HCT116 (cell line): Measurements from ENCODE around the gene SMIM5. TPM values are rescaled to one million over a fixed set of nuclear protein-coding genes. Genes with fewer than 3 reads are reported as not detected.

ENCODE experiments used
- ATAC-seq: fragments of 200-7000 bp; cut with Tn5 transposase; 2 replicates; pipeline ENCODE4 v1.9.1; 2020; ENCODE audit warnings: mild to moderate bottlenecking, moderate library complexity
- BruUV-seq: library from RNA; stranded (reverse); fragments of 400-500 nt; replicated peaks from 2 replicates; lab custom pipeline; 2021; lab: Mats Ljungman, UMichigan
- CTCF ChIA-PET: fragments of 300-600 bp; sonication (Branson Sonifier 250); formaldehyde crosslinking; loops from one replicate; lab custom pipeline; 2021; ENCODE audit warnings: antibody characterized with exemption; lab: Charles Lee
- POLR2A ChIA-PET: fragments of 300-600, 350-600 bp; sonication (Branson Sonifier 250); formaldehyde crosslinking; loops from one replicate; lab custom pipeline; 2021; ENCODE audit warnings: antibody characterized with exemption; lab: Charles Lee
- RAD21 ChIA-PET, 2 experiments: fragments of 300-600 bp; sonication (Branson Sonifier 250); formaldehyde crosslinking; loops; one replicate each; lab custom pipeline; 2023; ENCODE audit warnings: low total read pairs in 2 of 2; ENCODE audit not compliant: uncharacterized antibody in 2 of 2, unreplicated experiment in 2 of 2, low non-redundant PET in 1 of 2; lab: Charles Lee
- DNase-seq: peaks from one replicate; pipeline ENCODE4 v3.0.0-alpha.2; 2010; ENCODE audit warnings: low read depth, low spot score
- H2AFZ ChIP-seq: fragments of 200-600 bp; shearing (Covaris generic), sonication (generic); 2 replicates; pipeline ENCODE4 v1.6.1; 2017; ENCODE audit warnings: low read depth, mixed run types, mixed read lengths, antibody characterized with exemption, low read length; ENCODE audit not compliant: poor library complexity, severe bottlenecking
- H3K27ac ChIP-seq: 2 replicates; pipeline ENCODE4 v1.5.1; 2012; ENCODE audit warnings: low read depth, low read length
- H3K27me3 ChIP-seq: fragments of 200-600 bp; sonication (generic); 2 replicates; pipeline ENCODE4 v1.6.1; 2016; ENCODE audit warnings: mixed run types, low read length, mixed read lengths; ENCODE audit not compliant: insufficient read depth
- H3K36me3 ChIP-seq, 2 experiments: fragments of 200-500 bp in 1 of 2; fragments of 200-600 bp in 1 of 2; sonication (Bioruptor generic) in 1 of 2; sonication (generic) in 1 of 2; 2 replicates each; pipeline versions ENCODE4 v1.5.1 to v1.6.1; 2014 to 2016; ENCODE audit warnings: low read length in 2 of 2, inconsistent platforms in 1 of 2, mixed read lengths in 1 of 2, mixed run types in 1 of 2; ENCODE audit not compliant: insufficient read depth in 2 of 2, control insufficient read depth in 1 of 2
- H3K4me1 ChIP-seq, 2 experiments: fragments of 200-600 bp in 1 of 2; sonication (generic) in 1 of 2; 2 replicates each; pipeline versions ENCODE4 v1.5.1 to v1.6.1; 2012 to 2017; ENCODE audit warnings: low read length in 2 of 2, inconsistent platforms in 1 of 2, mild to moderate bottlenecking in 1 of 2, mixed read lengths in 1 of 2, mixed run types in 1 of 2, moderate library complexity in 1 of 2; ENCODE audit not compliant: insufficient read depth in 2 of 2, control insufficient read depth in 1 of 2
- H3K4me2 ChIP-seq: fragments of 200-600 bp; sonication (generic); 2 replicates; pipeline ENCODE4 v1.6.1; 2017; ENCODE audit warnings: mixed run types, low read length, mixed read lengths
- H3K4me3 ChIP-seq, 2 experiments: fragments of 200-600 bp in 1 of 2; sonication (generic) in 1 of 2; replicated peaks in 1 of 2; 2 replicates each; pipeline ENCODE4 v1.5.1; 2011 to 2016; ENCODE audit warnings: low read length in 2 of 2, control low read depth in 1 of 2, low read depth in 1 of 2, mild to moderate bottlenecking in 1 of 2, mixed read lengths in 1 of 2, mixed run types in 1 of 2
- H3K79me2 ChIP-seq: fragments of 200-600 bp; sonication (generic); 2 replicates; pipeline ENCODE4 v1.6.1; 2017; ENCODE audit warnings: mild to moderate bottlenecking, mixed run types, low read length, moderate library complexity, mixed read lengths; ENCODE audit not compliant: insufficient read depth
- H3K9ac ChIP-seq: fragments of 200-600 bp; sonication (generic); 2 replicates; pipeline ENCODE4 v1.6.1; 2016; ENCODE audit warnings: low read length, mixed read lengths
- H3K9me2 ChIP-seq: fragments of 200-600 bp; sonication (generic), shearing (Covaris generic); 2 replicates; pipeline ENCODE4 v1.6.1; 2017; ENCODE audit warnings: mixed run types, mild to moderate bottlenecking, moderate library complexity; ENCODE audit not compliant: insufficient read depth
- H3K9me3 ChIP-seq, 2 experiments: fragments of 200-500 bp in 1 of 2; fragments of 200-600 bp in 1 of 2; sonication (Bioruptor generic) in 1 of 2; sonication (generic) in 1 of 2; 2 replicates each; pipeline ENCODE4 v1.6.1; 2014 to 2017; ENCODE audit warnings: low read length in 2 of 2, mixed read lengths in 2 of 2, inconsistent platforms in 1 of 2, low read depth in 1 of 2, mild to moderate bottlenecking in 1 of 2, mixed run types in 1 of 2, moderate library complexity in 1 of 2; ENCODE audit not compliant: control insufficient read depth in 1 of 2, insufficient read depth in 1 of 2
- H4K20me1 ChIP-seq: fragments of 200-600 bp; sonication (generic), shearing (Covaris generic); 2 replicates; pipeline ENCODE4 v1.6.1; 2017; ENCODE audit warnings: mixed run types, mild to moderate bottlenecking, moderate library complexity; ENCODE audit not compliant: insufficient read depth
- CEBPB ChIP-seq: IDR thresholded peaks from 2 replicates; pipeline ENCODE4 v1.6.1; 2012; ENCODE audit warnings: low read depth
- ELF1 ChIP-seq: IDR thresholded peaks from 2 replicates; pipeline ENCODE4 v1.6.1; 2012; ENCODE audit warnings: low read depth, borderline replicate concordance
- FOSL1 ChIP-seq: IDR thresholded peaks from 2 replicates; pipeline ENCODE4 v1.6.1; 2012; ENCODE audit warnings: low read depth
- JUND ChIP-seq: IDR thresholded peaks from 2 replicates; pipeline ENCODE4 v1.6.1; 2012
- POLR2A ChIP-seq: IDR thresholded peaks from 2 replicates; pipeline ENCODE4 v1.7.0; 2011; ENCODE audit warnings: borderline replicate concordance; ENCODE audit not compliant: insufficient read depth, insufficient read length; ENCODE audit errors: extremely low read depth
- RAD21 ChIP-seq: IDR thresholded peaks from 2 replicates; pipeline ENCODE4 v1.6.1; 2012; ENCODE audit warnings: low read depth, mild to moderate bottlenecking
- SIN3A ChIP-seq: IDR thresholded peaks from 2 replicates; pipeline ENCODE4 v1.6.1; 2012; ENCODE audit warnings: low read depth
- SRF ChIP-seq: IDR thresholded peaks from 2 replicates; pipeline ENCODE4 v1.6.1; 2012; ENCODE audit warnings: low read depth
- YY1 ChIP-seq: IDR thresholded peaks from 2 replicates; pipeline ENCODE4 v1.6.1; 2011; ENCODE audit warnings: low read length, low read depth, moderate library complexity, mild to moderate bottlenecking; ENCODE audit not compliant: insufficient replicate concordance; ENCODE audit errors: extremely low read depth
- ZFX ChIP-seq: fragments of 450-650 bp; IDR thresholded peaks from 2 replicates; pipeline ENCODE4 v1.6.1; 2017
- intact Hi-C: fragments of 100-400 bp; cut with micrococcal nuclease; formaldehyde crosslinking; loops from 2 replicates; pipeline ENCODE4 v1.10.0; 2022
- total RNA-seq: library from RNA; stranded (reverse); gene quantifications from one replicate; pipeline ENCODE4 v1.2.1, GENCODE V29; 2021; ENCODE audit not compliant: unreplicated experiment
- TF ChIP-seq, protein P1 (sequence below): IDR thresholded peaks from 2 replicates; pipeline ENCODE4 v1.6.1; 2012; ENCODE audit warnings: low read depth
- TF ChIP-seq, protein P2 (sequence below), 3 experiments: fragments of 200-600 bp in 1 of 3; sonication (generic) in 1 of 3; IDR thresholded peaks in 2 of 3; conservative IDR thresholded peaks in 1 of 3; 2 replicates each; pipeline ENCODE4 v1.5.1; 2012 to 2017; ENCODE audit warnings: low read depth in 2 of 3, low read length in 2 of 3, antibody characterized with exemption in 1 of 3, borderline replicate concordance in 1 of 3, control low read depth in 1 of 3, mild to moderate bottlenecking in 1 of 3, mixed read lengths in 1 of 3, mixed run types in 1 of 3, moderate library complexity in 1 of 3; ENCODE audit not compliant: insufficient read depth in 1 of 3
- TF ChIP-seq, protein P3 (sequence below): IDR thresholded peaks from 2 replicates; pipeline ENCODE4 v1.6.1; 2012

Gene SMIM5
- total RNA-seq, 1 experiment from 2014 or later = 0.12 TPM

DNA sequence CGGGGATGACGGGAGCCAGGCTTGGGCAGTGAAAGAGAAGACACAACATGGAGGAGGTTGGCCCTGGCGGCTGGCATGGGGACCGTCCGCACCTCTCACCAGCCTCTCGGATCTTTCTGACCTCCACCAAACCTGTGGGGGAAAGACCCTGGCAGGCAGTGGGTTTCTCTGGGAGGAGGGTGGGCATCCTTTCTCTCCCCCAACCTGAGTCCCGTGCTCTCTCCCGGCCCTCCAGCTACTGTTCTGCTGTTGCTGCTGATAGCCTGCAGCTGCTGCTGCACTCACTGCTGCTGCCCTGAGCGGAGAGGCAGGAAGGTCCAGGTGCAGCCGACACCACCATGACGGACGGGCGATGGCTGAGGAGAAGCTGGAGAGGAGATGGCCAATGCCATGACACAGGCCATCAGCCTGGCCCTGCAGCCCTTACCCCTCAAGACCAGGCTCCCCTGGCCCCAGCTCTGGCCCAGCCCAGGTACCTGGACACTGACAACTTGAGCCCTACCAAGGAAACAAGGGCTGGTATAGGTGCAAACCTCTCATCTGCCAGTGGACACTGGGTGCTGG is 7.4 kb downstream of the SMIM5 start:
- no peak overlapping the region for H2AFZ ChIP-seq
- H3K9me2 ChIP-seq = no peaks in the 10 kb centered on the region
- H3K4me1 ChIP-seq = peaks cover 32 to 59% of the 10 kb centered on the region in 2 experiments
- no TSS peak for BruUV-seq
- intact Hi-C loops = no loop called here
- ChIA-PET POLR2A (interaction anchor here (1.6 kb wide), 1 partner anchor 139 kb away, joined by 4 read pairs; no protein-coding TSS in a partner anchor), CTCF (interaction anchor here (2.2 to 3.0 kb wide), 3 partner anchors 7 to 39 kb away, joined by 6 to 25 read pairs (median 7); partner anchors contain the start of gene SMIM5), RAD21 (no interaction called here)
- H3K36me3 ChIP-seq = 0 out of 4 replicates have a peak, but pooled peaks cover 0 to 3% of the 10 kb centered on the region in 2 experiments
- peak overlapping the region; percentile 56 for H3K4me2 ChIP-seq
- H3K9ac ChIP-seq = peak overlapping the region; percentile 39
- H4K20me1 ChIP-seq = no peaks in the 10 kb centered on the region
- no peak for DNase-seq
- no peak for ATAC-seq
- no peak for TF ChIP-seq ZFX
- TF ChIP-seq, protein P1, sequence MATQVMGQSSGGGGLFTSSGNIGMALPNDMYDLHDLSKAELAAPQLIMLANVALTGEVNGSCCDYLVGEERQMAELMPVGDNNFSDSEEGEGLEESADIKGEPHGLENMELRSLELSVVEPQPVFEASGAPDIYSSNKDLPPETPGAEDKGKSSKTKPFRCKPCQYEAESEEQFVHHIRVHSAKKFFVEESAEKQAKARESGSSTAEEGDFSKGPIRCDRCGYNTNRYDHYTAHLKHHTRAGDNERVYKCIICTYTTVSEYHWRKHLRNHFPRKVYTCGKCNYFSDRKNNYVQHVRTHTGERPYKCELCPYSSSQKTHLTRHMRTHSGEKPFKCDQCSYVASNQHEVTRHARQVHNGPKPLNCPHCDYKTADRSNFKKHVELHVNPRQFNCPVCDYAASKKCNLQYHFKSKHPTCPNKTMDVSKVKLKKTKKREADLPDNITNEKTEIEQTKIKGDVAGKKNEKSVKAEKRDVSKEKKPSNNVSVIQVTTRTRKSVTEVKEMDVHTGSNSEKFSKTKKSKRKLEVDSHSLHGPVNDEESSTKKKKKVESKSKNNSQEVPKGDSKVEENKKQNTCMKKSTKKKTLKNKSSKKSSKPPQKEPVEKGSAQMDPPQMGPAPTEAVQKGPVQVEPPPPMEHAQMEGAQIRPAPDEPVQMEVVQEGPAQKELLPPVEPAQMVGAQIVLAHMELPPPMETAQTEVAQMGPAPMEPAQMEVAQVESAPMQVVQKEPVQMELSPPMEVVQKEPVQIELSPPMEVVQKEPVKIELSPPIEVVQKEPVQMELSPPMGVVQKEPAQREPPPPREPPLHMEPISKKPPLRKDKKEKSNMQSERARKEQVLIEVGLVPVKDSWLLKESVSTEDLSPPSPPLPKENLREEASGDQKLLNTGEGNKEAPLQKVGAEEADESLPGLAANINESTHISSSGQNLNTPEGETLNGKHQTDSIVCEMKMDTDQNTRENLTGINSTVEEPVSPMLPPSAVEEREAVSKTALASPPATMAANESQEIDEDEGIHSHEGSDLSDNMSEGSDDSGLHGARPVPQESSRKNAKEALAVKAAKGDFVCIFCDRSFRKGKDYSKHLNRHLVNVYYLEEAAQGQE = no peak
- no peak for TF ChIP-seq CEBPB
- no peak for TF ChIP-seq YY1
- TF ChIP-seq SRF = no peak
- no peak for TF ChIP-seq JUND
- no peak for TF ChIP-seq RAD21
- TF ChIP-seq, protein P2, sequence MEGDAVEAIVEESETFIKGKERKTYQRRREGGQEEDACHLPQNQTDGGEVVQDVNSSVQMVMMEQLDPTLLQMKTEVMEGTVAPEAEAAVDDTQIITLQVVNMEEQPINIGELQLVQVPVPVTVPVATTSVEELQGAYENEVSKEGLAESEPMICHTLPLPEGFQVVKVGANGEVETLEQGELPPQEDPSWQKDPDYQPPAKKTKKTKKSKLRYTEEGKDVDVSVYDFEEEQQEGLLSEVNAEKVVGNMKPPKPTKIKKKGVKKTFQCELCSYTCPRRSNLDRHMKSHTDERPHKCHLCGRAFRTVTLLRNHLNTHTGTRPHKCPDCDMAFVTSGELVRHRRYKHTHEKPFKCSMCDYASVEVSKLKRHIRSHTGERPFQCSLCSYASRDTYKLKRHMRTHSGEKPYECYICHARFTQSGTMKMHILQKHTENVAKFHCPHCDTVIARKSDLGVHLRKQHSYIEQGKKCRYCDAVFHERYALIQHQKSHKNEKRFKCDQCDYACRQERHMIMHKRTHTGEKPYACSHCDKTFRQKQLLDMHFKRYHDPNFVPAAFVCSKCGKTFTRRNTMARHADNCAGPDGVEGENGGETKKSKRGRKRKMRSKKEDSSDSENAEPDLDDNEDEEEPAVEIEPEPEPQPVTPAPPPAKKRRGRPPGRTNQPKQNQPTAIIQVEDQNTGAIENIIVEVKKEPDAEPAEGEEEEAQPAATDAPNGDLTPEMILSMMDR (IDR thresholded peaks at IDR 0.05 in 2 of 3, conservative IDR thresholded peaks at IDR 0.05 in 1 of 3; ENCODE audit: borderline replicate concordance in 1 of 3, insufficient read depth in 1 of 3, low read depth in 2 of 3, low read length in 2 of 3) = no peak
- TF ChIP-seq SIN3A = no peak
- TF ChIP-seq, protein P3, sequence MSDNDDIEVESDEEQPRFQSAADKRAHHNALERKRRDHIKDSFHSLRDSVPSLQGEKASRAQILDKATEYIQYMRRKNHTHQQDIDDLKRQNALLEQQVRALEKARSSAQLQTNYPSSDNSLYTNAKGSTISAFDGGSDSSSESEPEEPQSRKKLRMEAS = no peak
- no peak for TF ChIP-seq ELF1
- no peak for TF ChIP-seq FOSL1
- no peak for TF ChIP-seq POLR2A
- H3K27me3 ChIP-seq = no peaks in the 10 kb centered on the region
- no peaks in the 10 kb centered on the region for H3K79me2 ChIP-seq
- no peak overlapping the region for H3K4me3 ChIP-seq
- H3K27ac ChIP-seq = peak overlapping the region; percentile 44; the same call in 1 of the 2 replicates
- H3K9me3 ChIP-seq = no peaks in the 10 kb centered on the region
